GF-D8 (cell line): ENCODE data around the gene DDX20.
"Not testable (repeated sequence)": the region's sequence is repeated elsewhere in the genome, so short reads cannot be mapped to it uniquely, and the experiment has no call there.

Experiments used
- DNase-seq: peaks from one replicate; lab custom pipeline; 2025; lab: John Stamatoyannopoulos, UW

The DDX20 gene

GRCh38 chr1:111733183-111733991 lies 22.3 kb upstream of the DDX20 start:
- peak; percentile 91 for DNase-seq

DNA sequence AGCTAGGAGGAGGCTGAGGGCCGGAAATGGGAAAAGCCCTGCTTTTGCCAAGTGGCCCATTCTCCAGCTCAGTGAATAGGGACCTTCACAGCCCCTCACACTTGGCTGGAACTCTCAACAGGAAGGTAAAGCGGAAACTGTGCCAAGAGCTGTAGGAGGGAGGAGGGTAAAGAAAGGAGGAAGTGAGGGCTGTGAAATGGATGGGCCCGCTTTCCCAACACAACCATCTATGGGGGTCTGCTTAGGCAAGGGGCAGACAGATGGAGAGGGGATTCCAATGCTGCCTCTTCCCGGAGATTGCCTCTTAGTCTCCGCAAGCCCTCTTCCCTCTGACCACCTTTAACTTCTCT lies 21.7 kb upstream of the DDX20 start:
- DNase-seq, result peak; percentile 66

DNA sequence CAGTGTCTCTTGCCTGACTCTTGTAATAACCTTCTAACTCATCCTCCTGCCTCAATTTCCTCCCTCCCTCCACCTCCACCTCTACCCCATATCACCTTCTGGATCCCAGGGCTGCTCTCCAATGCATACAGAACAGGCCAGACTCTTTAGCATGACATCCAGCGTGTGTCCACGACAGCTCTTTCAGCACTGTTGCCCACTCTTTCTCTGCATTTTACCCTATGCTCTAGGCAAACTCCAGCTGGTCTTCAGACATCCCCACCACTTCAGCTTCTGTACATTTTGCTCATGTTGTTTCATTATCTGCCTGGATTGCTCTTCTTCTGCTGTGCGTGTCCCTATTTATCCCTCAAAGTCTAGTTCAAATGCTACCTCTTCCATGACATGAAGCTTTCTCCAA lies 21.3 kb upstream of the DDX20 start:
- DNase-seq, result no peak

- DNase-seq, result no peak
These were observed 20.8 kb upstream of the DDX20 start for GRCh38 chr1:111734856-111735255.

- no peak for DNase-seq
These were observed 20.4 kb upstream of the DDX20 start for GRCh38 chr1:111735321-111735720.

DNA sequence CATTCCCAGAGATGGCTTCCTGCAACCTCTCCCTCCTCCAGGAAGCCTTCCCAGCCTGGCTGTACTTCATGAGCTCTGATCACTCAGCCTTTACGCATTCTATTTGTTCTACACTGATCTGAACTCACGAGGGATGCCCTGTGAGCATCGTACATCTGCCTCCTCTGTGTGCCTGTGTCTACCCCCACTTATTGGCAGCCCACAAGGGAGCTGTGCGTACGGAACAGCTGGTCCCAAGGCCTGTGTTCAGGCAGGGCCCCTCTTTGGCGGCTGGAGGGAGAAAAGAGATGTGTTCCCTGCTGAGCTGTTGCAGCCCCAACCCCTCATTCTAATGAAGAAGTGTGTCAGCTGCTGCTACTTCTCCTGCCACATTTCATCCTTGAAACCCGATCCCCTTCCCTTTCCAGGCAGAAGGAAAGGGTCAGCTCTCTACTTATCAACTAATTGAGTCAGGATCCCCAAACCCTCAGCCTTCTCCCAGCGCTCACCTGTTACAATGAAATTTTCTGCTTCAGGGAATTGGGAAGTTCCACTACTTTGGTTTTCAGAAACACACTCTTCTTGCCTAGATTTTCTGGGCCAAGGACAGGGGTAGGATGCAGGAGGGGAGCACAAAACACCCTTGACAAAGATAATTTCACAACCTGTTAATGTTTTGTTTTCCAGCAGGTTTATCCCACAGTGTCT lies 19.7 kb upstream of the DDX20 start:
- no peak for DNase-seq

DNA sequence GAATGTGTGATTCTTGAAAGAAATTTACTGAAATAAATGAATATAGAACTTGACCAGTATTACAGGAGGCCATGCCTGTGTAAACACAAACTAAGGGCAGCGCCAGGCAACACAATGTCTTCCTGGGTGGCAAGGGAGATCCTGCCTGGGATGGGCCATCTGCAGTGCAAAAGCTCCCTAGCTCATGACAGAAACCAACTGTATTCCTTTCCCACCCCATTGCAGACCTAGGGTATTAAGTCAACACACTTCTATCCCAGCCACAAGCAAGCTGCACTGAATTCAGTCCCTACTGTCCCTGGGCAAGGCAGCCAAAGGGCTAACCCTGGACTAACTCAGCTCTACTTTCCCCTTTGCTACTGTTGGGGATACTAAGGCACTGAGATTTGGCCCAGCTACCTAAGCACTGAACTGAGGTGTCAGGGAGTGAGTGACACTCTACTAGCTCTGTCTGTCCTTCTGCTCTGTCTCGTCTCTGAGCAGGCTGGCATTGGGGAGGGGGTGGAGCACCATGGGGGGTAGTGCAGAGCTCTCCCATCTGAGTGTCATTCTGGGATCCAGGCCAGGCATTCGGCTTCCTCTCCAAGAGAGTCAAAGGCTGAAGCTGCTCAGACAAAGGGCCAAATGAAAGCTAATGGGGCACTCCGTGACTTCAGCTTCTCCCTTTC lies 19.0 kb upstream of the DDX20 start:
- DNase-seq, result no peak

DNA sequence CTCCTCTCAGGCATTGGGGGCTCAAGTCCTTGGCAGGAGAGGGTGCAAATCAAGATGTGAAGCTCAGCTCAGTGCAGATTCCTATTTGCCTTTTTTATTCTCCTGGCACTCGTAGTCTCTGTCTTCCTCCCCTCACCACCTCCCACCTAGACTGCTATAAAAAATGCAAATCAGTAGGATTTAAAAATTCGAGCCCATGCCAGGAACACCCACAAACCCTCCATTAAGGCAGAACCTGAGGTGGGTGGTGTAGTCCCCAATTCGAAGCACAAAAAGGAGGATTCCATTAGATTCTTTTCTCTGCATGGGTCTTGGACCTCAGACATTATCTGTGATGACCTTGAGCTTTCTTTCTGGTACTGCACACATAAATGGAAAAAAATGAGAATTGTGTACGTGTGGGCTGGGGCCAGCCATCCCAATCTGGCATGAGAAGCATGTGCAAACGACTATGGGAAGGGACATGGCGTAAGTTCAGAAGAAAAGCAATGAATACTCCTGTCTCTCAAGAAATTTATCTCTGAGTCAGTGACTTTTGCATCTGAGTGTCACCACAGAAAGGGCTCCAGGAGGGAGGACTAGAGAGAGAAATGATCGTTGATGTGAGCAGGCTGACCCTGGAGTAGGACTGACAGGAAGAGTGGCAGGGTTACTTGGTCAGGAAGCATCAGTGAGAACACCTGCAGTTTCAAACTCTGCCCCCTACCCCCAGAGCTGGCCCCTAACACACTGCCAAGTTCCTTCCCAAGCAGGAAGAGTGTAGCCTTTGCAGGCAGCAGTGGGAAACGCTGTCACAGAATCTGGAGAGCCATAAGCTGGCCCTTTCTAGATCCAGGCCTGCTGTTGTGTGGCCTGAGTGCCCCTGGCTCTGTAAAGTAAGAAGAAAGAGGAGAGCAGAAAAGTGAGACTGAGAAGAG lies 18.2 kb upstream of the DDX20 start:
- peak; percentile 25 for DNase-seq

DNA sequence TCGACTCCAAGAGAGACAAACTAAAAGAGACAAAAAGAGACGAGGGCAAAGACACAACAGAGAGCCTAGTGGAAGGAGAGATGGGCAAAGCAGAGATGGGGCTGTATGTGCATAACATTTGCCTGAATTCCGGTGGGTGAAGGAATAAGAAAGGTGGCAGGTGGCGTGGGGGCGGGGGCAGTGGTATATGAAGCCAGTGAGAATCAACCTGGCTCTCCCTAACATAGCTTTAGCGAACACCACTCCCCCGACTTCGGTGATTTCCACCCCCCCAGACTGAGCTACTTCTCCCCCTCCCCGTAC lies 17.6 kb upstream of the DDX20 start:
- no peak for DNase-seq

DNA sequence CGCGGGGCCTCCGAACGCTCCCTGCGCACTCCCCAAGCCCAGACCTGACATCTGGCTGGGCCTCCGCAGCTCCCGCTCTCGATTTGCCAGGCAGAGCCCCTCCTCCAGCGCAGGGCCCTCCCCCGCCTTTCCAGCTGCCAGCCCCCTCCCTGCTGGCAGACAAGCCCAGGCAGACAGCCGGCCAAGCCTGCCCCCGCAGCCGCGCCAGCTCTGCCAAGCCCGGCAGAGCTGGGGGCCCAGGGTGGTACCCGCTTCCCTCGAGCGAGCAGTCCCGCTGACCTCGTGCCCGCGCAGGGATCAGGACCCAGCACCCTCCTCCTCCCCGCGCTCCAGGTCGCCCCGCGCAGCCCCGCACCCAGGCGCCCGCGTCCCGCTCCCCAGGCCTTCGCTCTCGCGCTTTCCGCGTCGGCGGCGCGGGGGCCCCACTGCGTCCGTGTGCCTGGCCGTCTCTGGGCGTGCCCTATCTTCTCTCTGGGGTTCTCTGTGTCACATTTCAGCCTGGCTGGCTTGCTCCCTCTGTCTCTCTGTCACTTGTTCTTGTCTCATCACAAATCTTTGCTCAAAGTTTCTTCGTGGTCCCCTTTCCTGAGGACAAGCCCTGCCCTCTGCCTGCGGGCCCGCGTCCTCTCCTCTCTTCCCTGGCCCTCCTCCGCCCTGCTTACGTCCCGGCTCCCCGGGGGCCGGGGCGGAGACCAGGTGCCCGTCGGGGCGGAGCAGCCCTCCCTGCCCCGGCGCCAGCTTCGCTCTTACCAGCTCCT lies 17.1 kb upstream of the DDX20 start:
- peak; percentile 56 for DNase-seq

DNA sequence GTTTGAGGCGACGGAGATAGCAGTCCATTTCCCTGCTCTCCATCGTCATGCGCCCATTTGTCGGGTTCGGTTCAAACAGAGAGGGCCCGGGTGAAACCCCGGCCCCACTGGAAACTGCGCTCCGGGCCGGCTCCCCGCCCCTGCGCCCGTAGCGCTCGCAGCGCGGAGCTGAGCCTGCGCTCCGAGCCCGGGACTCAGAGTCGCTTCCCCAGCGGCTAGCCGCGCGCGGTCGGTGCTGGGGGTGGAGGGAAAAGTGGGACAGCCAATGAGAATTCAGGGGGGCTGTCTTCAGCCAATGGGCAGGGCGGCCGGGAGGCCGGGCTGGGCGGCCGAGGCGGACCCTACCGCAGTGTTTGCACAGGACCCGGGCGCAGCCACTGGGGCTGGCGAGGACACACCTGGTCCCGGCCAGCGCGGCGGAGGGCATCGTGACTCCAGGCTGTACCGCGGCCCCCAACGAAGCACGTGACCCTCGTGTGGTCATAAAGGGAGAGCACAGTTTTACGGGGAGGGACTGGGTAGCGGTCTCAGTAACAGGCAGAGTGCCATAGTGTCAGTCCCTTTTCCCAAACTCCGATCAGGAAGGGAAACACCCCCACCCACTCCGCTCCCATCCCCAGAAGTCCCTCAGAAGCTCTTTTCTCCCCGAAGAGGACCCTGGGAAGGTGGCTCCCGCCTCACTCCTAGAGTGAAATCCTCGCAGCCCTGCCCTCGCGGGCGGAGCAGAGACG lies 16.3 kb upstream of the DDX20 start, which contains the start of gene INKA2:
Gene INKA2, minus strand, starts transcription at position 202 of the 731 bp plus-strand sequence. Its CDS starts 153 bp downstream, at position 49.
- DNase-seq, result peak; percentile 69

- no peak for DNase-seq
These were observed 15.6 kb upstream of the DDX20 start for GRCh38 chr1:111739925-111740765.

DNA sequence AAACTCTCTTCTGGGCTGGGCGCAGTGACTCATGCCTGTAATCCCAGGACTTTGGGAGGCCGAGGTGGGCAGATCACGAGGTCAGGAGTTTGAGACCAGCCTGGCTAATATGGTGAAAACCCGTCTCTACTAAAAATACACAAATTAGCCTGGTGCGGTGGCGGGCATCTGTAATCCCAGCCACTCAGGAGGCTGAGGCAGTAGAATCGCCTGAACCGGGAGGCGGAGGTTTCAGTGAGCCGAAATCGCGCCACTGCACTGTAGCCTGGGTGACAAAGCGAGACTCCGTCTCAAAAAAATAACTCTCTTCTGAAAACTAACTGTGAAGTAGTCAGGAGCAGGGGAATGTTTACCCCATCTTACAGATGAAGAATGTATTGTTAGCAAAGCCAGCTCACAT lies 13.4 kb upstream of the DDX20 start:
- not testable (repeated sequence) for DNase-seq

GRCh38 chr1:111742938-111743549 lies 12.7 kb upstream of the DDX20 start:
- DNase-seq, result no peak

DNA sequence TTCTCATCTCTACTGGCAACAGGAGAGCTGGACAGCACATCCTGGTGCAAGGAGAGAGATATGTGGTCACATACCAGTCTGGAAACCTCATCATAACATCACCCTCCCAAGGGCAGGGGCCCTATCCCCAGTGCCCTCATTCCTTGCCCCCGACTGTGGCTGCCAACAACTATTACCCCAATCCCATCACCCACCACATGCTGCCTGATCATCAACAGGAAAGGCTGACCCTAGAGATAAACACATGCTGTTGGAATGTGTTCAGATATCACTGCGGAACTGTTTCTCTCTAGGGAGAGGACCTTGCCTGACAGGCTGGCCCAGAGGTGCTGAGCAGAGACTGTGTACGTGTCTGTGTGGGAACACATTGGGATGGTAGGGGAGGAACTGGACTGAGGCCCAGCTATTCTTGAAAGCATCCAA lies 12.0 kb upstream of the DDX20 start:
- DNase-seq, result no peak

DNA sequence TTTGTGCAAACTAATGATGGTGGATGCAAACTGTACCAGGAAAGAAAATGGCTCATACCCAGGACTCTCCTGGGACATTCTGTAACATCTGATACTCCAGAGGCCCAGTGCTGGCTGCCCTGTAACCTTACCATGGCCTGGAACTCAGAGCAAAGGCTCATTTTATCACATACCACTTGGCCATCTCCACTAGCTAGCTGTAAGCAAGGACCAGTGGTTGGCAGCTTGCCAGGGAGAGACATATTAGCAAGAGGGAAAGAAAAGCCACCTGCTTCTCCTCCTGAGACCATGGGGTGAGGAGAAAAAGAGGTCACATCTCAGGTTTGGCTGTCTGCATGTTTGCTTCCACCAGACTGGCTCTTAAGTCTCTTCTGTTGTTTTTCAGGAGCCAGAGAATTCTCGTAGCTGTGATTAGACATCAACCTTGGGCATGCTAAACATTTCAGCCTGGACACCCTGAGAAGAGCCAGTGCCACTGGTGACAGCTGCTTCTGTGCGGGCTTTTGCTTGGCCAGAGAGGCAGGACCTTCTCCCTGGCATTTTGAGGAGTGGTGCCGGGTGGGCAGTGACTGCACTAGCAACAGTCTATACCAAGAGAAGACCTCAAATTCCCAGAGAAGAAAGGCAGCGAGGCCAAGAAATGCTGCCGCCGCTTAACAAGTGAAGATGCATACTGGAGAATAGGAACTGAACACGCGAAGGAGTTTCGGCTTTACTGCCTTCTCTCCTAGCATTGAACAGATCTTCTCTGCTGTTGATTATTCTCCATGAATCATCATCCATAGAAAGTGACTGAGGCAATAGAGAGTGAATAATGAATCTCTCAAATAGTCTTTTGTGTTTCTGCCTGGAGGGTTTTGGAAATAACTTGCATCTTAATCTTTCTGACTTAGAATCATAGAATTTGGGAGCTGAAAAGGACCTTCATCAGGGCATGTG lies 9.8 kb upstream of the DDX20 start:
- DNase-seq, result no peak

DNA sequence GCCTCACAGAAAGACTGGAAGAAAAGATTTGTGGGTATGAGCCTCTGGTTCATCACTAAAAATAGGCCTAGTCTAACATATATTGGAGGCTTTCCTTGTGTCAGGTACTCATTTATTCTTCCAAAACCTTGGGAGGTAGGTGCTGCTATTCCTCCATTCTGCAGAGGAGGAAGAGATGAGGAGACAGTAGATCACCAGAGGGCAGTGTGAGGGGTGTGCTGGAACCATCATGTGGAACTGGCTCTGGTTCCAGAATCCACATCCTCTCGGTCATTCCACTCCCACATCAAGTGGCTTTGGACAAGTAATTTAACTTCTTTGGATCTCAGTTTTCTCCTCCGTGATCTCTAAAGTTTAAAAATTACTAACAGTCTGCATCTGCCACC lies 9.1 kb upstream of the DDX20 start:
- DNase-seq, result no peak

- peak; percentile 18 for DNase-seq
These were observed 8.4 kb upstream of the DDX20 start for GRCh38 chr1:111747282-111747734.
